ENCODE results near the gene ZFP36L1. TPM values are rescaled to one million over a fixed set of nuclear protein-coding genes. Genes with fewer than 3 reads are reported as not detected.
A peak's percentile ranks its signal among the peaks of the same experiment; 100 is the strongest.

Gene ZFP36L1
- total and polyA plus RNA-seq, 10 of the 15 experiments (the other 5 are each of a cell fraction or from before 2014, with no cell fraction given): 22.0 to 184 (median 66.1) TPM

DNA sequence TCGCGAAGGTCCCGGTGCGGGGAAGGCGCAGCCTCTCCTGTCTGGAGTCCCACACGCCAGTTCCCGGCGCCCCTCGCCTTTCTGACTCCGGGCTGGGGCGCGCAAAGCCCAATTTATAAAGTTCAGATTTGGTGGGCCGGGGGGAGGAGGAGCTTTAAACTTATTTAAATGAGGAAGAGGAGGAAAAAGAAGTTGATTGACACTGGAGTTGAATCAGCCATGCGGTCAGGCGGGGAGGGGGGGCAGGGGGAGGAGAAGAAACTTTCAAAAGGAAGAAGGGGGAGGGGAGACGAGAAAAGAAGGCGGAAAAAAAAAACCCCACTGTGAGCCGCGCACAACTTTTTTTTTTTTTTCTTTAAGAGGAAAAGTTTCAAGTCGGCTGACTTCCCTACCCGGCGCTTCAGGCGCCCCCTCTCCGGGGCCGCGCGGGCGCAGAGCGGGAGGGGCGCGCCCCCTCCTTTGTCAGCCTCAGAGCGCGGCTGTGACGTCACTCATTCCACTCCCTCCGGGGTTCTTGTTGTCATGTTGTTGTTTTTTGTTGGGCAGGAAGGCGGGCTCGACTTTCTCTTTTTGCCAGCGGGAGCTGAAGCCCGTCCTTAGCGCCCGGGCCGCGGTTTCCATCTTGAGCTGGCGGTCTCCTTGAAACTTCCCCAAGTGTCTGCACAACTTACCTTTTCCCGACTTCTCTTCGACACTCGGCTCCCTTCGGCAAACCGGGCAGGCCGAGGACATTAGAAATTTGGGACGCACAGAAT lies at the start of gene ZFP36L1 (continued):
- TF ChIP-seq, protein P1, sequence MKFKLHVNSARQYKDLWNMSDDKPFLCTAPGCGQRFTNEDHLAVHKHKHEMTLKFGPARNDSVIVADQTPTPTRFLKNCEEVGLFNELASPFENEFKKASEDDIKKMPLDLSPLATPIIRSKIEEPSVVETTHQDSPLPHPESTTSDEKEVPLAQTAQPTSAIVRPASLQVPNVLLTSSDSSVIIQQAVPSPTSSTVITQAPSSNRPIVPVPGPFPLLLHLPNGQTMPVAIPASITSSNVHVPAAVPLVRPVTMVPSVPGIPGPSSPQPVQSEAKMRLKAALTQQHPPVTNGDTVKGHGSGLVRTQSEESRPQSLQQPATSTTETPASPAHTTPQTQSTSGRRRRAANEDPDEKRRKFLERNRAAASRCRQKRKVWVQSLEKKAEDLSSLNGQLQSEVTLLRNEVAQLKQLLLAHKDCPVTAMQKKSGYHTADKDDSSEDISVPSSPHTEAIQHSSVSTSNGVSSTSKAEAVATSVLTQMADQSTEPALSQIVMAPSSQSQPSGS (IDR thresholded peaks at IDR 0.05; ENCODE audit: low read length): no peak
- peak; percentile 31; the same call in 1 of the 2 replicates for TF ChIP-seq TCF7 (IDR thresholded peaks at IDR 0.05; ENCODE audit: borderline replicate concordance)
- peak in 1 of 2 experiments; percentile 29; a peak in 2 of 4 replicates for TF ChIP-seq EP300 (IDR thresholded peaks at IDR 0.05; ENCODE audit: borderline replicate concordance in 1 of 2, control insufficient read depth in 1 of 2, low read depth in 2 of 2, low read length in 2 of 2)
- peak; percentile 87 for TF ChIP-seq IKZF1 (conservative IDR thresholded peaks at IDR 0.05)
- TF ChIP-seq, protein P2, sequence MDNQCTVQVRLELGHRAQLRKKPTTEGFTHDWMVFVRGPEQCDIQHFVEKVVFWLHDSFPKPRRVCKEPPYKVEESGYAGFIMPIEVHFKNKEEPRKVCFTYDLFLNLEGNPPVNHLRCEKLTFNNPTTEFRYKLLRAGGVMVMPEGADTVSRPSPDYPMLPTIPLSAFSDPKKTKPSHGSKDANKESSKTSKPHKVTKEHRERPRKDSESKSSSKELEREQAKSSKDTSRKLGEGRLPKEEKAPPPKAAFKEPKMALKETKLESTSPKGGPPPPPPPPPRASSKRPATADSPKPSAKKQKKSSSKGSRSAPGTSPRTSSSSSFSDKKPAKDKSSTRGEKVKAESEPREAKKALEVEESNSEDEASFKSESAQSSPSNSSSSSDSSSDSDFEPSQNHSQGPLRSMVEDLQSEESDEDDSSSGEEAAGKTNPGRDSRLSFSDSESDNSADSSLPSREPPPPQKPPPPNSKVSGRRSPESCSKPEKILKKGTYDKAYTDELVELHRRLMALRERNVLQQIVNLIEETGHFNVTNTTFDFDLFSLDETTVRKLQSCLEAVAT (IDR thresholded peaks at IDR 0.05): peak; percentile 83
- no peak for TF ChIP-seq FOXM1 (IDR thresholded peaks at IDR 0.05; ENCODE audit: low read depth, low read length)
- TF ChIP-seq, protein P3, sequence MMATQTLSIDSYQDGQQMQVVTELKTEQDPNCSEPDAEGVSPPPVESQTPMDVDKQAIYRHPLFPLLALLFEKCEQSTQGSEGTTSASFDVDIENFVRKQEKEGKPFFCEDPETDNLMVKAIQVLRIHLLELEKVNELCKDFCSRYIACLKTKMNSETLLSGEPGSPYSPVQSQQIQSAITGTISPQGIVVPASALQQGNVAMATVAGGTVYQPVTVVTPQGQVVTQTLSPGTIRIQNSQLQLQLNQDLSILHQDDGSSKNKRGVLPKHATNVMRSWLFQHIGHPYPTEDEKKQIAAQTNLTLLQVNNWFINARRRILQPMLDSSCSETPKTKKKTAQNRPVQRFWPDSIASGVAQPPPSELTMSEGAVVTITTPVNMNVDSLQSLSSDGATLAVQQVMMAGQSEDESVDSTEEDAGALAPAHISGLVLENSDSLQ (IDR thresholded peaks at IDR 0.05): peak; percentile 97
- TF ChIP-seq, protein P4, sequence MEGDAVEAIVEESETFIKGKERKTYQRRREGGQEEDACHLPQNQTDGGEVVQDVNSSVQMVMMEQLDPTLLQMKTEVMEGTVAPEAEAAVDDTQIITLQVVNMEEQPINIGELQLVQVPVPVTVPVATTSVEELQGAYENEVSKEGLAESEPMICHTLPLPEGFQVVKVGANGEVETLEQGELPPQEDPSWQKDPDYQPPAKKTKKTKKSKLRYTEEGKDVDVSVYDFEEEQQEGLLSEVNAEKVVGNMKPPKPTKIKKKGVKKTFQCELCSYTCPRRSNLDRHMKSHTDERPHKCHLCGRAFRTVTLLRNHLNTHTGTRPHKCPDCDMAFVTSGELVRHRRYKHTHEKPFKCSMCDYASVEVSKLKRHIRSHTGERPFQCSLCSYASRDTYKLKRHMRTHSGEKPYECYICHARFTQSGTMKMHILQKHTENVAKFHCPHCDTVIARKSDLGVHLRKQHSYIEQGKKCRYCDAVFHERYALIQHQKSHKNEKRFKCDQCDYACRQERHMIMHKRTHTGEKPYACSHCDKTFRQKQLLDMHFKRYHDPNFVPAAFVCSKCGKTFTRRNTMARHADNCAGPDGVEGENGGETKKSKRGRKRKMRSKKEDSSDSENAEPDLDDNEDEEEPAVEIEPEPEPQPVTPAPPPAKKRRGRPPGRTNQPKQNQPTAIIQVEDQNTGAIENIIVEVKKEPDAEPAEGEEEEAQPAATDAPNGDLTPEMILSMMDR (IDR thresholded peaks at IDR 0.05 in 2 of 3, conservative IDR thresholded peaks at IDR 0.05 in 1 of 3; ENCODE audit: control insufficient read depth in 2 of 3, extremely low read depth in 1 of 3, insufficient read depth in 1 of 3, low read depth in 3 of 3, low read length in 3 of 3): no peak
- peak; percentile 25; the same call in 1 of the 2 replicates for TF ChIP-seq TARDBP (IDR thresholded peaks at IDR 0.05; ENCODE audit: borderline replicate concordance)
- peak; percentile 93 for TF ChIP-seq TAF1 (IDR thresholded peaks at IDR 0.05; ENCODE audit: borderline replicate concordance, low read depth, low read length)
- TF ChIP-seq HDAC6 (IDR thresholded peaks at IDR 0.05; ENCODE audit: unreplicated experiment): peak; percentile 68
- no peak for TF ChIP-seq SIX5 (IDR thresholded peaks at IDR 0.05; ENCODE audit: low read depth, low read length, severe bottlenecking)
- TF ChIP-seq RELA (IDR thresholded peaks at IDR 0.05; ENCODE audit: borderline replicate concordance, partially characterized antibody): no peak
- TF ChIP-seq BHLHE40 (IDR thresholded peaks at IDR 0.05; ENCODE audit: borderline replicate concordance in 1 of 2, low read depth in 2 of 2, low read length in 1 of 2): peak; percentile 91 to 93
- peak; percentile 95 for TF ChIP-seq TCF3 (IDR thresholded peaks at IDR 0.05; ENCODE audit: borderline replicate concordance, insufficient read depth, low read depth, low read length)
- TF ChIP-seq WRNIP1 (IDR thresholded peaks at IDR 0.05; ENCODE audit: borderline replicate concordance, low read depth, low read length): no peak
- no peak for TF ChIP-seq ZNF274 (IDR thresholded peaks at IDR 0.05; ENCODE audit: insufficient read depth, insufficient read length)
- TF ChIP-seq PAX5 (IDR thresholded peaks at IDR 0.05; ENCODE audit: borderline replicate concordance, low read depth, low read length): peak; percentile 63; the same call in 1 of the 2 replicates
- TF ChIP-seq ZZZ3 (IDR thresholded peaks at IDR 0.05; ENCODE audit: control insufficient read depth, insufficient read length, low read depth): no peak
- TF ChIP-seq, protein P5, sequence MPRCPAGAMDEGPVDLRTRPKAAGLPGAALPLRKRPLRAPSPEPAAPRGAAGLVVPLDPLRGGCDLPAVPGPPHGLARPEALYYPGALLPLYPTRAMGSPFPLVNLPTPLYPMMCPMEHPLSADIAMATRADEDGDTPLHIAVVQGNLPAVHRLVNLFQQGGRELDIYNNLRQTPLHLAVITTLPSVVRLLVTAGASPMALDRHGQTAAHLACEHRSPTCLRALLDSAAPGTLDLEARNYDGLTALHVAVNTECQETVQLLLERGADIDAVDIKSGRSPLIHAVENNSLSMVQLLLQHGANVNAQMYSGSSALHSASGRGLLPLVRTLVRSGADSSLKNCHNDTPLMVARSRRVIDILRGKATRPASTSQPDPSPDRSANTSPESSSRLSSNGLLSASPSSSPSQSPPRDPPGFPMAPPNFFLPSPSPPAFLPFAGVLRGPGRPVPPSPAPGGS (IDR thresholded peaks at IDR 0.05; ENCODE audit: borderline replicate concordance, insufficient read depth, low read depth, low read length, poor library complexity, severe bottlenecking): peak; percentile 43
- TF ChIP-seq ZNF384 (IDR thresholded peaks at IDR 0.05; ENCODE audit: borderline replicate concordance, low read depth, low read length): peak; percentile 91

Measured in GM12878 (cell line).